CD4-positive, alpha-beta T cell treated with Interleukin-17A for 4 hours (primary cell): Measurements from ENCODE around the gene ZDHHC14.
"Not testable (repeated sequence)": the region's sequence is repeated elsewhere in the genome, so short reads cannot be mapped to it uniquely, and the experiment has no call there.

Experiments
- DNase-seq: peaks from one replicate; pipeline ENCODE4 v3.0.0-alpha.2; 2020; ENCODE audit warnings: mixed read lengths

ZDHHC14 gene

DNA sequence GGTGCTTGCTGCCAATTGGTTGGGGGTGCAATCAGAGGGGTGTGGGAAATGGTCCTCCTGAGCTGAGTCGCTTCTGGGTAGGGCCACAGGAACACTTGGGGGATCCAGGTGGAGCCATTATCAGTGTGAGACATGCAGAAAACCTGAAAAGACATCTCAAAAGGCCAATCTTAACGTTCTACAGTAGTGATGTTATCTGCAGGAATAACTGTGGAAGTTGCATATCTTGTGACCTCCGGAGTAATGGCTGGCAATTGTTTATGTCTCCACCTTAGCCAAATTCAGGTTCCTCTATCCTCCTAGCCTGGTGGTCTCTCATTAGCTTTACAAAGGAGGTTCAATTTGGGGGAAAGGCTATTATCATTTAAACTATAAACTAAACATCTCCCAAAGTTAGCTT lies 327.2 kb downstream of the ZDHHC14 start:
- no peak for DNase-seq

- no peak for DNase-seq
These were observed 327.9 kb downstream of the ZDHHC14 start for GRCh38 chr6:157708933-157709332.

DNA sequence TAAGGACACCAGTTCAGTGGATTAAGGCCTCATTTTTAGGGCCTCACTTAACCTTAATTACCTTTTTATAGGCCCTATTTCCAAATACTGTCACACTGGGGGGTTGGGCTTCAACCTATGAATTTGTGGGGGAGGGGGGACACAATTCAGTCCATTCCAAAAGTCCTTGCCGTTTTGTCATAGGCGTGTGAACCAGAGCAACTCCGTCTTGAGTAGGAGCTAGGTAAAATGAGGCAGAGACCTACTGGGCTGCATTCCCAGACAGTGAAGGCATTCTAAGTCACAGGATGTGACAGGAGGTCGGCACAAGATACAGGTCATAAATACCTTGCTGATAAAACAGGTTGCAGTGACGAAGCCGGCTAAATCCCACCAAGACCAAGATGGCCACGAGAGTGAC lies 328.6 kb downstream of the ZDHHC14 start:
- no peak for DNase-seq

DNA sequence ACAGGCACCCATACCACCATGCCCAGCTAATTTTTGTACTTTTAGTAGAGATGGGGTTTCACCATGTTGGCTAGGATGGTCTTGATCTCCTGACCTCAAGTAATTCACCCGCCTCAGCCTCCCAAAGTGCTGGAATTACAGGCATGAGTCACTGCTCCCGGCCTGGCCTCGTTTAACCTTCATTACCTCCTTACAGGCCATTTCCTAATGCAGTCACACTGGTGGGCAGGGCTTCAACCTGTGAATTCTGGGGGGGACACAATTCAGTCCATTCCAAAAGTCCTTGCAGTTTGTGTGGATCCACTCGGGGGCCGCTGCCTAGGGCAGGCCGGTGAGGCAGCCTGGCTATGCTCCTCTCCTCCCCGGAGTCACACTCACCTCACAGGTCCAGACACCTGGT lies 329.6 kb downstream of the ZDHHC14 start:
- no peak for DNase-seq

DNA sequence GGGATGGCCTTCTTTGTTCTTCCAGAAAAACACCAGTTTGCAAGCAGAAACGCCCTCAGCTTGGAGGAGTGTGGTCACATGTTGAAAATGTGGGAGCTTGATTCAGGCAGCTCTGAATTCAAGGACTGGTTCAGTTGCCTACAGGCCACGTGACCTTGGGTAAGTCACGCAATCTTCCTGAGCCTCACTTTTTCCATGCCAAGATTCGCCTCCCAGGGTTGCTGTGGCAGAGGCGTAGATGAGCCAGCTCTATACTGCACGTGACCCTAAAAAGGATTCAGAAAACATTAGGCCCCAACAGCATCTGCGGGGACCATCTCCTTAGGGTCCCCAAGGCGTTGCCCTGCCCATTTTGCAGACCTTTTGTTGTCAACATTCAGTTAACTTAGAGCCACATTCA lies 330.1 kb downstream of the ZDHHC14 start:
- DNase-seq: no peak

GRCh38 chr6:157712585-157713295 lies 331.8 kb downstream of the ZDHHC14 start:
- no peak for DNase-seq

DNA sequence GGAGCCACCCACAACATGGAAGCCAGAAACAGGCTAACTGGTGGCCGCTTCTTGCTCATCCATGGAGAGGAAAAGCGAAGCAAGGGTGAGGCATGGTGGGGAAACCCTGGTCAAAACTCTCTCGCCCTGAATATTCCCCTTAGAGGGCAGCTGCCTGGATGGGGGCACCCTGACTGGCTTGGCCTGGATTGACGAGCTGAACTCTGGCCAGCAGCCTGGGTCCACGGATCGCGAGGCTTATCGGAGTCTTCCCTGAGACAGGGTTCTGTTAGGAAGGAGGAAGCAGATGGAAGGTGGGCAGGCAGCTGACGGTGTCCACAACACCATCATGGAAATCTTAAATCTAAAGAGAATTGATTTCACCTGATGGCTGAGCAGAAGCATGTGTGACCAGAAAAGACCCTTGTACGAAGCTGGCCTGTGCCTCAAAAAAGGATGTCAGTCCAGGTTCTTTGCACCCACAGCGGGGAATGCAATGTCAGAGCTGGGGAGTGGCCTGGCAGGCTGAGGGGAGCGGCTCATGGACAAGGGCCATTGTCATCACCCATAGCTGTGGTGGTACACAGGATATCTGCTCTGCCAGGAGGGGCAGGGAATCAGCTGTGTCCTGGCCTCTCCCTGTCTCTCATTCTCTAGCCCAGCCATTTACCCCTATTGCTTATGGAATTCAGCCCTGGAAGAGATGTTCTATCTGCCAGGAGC lies 332.6 kb downstream of the ZDHHC14 start:
- no peak for DNase-seq

GRCh38 chr6:157714153-157714490 lies 333.1 kb downstream of the ZDHHC14 start:
- DNase-seq: peak; percentile 21

DNA sequence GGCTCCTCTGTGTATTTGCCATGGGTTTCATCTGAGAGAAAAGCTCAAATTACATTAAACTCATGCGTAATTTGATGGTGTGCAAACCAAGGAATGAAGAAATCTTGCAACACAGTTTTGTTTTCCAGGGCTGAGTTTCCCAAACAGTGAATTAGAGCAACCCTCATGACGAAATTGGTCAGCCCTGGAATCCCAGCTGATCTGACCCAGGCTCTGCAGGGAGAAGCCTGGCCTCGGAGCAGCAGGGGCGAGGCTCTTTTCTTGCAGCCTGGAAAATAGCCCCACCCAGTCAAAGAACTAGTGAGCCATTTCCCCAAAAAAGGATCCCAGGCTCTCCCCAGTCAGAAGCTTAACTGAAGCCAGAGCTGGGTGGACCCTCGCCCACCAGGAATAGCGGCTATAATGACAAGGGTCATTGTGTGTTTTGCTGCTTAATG lies 334.8 kb downstream of the ZDHHC14 start:
- DNase-seq: no peak

DNA sequence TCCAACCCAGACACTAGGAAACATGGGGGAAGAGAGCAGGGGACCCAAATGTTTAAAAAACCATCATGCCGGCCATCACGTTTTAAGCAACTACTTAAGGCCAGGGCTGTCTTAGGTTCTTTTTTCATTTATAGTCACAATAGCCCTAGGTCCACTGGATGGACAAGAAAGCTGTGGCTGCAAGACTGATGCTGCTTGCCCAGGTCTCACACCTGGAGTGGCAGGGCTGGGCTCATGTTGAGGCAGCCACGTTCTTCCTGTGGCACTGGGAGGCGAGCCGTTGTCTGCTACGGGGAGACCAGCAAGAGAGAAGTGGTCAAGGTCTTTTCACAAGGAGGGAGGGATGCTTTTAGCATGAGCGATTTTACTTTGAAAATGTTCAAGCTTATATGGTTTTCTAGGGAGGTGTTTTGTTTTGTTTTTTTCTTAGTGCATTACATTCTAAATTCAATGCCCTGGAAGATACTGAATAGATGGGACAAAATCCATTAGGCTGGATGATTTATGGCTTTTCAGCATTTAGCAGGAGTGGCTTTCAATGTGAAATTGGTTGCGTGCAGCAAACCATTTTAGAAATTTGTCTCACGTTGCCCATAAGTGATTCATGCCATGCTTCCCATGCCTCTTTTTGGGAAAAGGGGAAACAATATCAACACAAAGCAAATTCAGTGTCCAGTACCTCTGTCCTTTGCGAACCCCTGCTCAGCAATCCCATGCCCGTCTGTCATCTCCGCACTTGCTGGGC lies 335.4 kb downstream of the ZDHHC14 start:
- no peak for DNase-seq

GRCh38 chr6:157717340-157717748 lies 336.4 kb downstream of the ZDHHC14 start:
- no peak for DNase-seq

GRCh38 chr6:157718503-157719187 lies 337.7 kb downstream of the ZDHHC14 start:
- no peak for DNase-seq

- not testable (repeated sequence) for DNase-seq
These were observed 340.0 kb downstream of the ZDHHC14 start for GRCh38 chr6:157720964-157721363.

DNA sequence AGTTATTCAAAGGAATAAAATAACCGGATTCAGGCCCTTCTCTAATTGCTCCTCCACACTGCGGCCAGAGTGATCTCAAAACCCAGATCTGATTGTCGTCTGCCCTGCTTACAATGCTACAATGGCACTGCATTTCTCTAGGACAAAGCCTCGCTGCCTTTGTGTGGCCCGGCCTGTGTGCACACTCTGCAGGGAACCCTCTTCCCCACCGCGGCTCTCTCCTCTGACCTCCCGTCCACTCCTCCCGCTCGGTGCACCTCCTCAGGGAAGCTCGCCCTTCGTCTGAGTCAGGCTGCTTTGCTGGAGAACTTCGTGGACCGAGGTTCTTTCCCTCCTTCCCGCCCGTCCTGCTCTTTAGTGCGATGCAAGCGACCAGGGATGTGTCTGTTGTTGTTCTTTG lies 340.4 kb downstream of the ZDHHC14 start:
- no peak for DNase-seq

DNA sequence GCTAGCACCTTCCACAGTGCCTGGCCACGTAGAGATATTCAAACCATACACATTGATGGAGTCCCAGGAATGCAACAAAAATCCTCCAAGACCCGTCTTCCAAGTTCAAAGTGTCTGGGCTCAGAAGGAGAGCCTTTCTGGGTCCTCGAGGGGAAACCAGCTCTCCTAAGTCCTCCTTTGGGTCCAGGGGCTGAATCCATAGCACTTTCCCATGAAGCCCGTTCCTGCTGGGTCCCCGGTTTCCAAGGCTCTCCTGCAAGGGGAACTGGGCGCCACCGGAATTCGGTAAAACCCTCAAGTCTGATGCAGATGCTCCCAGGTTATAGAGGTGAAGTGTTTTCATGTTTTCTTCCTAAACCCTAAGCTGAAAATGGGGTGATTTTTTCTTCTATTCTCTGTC lies 340.8 kb downstream of the ZDHHC14 start:
- DNase-seq: no peak

DNA sequence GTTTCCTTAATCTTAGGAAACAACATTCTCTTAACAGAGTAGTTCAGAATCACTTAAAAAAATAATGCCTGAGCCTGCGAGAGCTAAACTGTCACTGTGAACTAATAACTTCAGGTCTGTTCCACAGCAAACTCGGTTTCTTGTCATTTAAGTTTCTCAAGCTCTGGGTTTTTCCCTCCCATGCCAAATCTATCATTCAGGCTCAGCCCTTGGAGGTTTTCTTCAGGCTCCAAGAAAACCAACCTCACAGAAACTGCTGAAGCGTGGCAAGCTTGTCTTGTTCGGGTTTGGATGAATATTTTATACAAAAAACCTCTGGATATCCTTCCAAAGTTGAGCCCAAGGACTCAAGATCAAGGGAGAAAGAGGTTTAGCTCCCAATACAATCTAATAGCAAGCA lies 342.4 kb downstream of the ZDHHC14 start:
- DNase-seq: no peak

- DNase-seq: no peak
These were observed 343.3 kb downstream of the ZDHHC14 start for GRCh38 chr6:157724138-157724820.

- no peak for DNase-seq
These were observed 344.2 kb downstream of the ZDHHC14 start for GRCh38 chr6:157724960-157725741.

- no peak for DNase-seq
These were observed 344.8 kb downstream of the ZDHHC14 start for GRCh38 chr6:157725836-157726235.

DNA sequence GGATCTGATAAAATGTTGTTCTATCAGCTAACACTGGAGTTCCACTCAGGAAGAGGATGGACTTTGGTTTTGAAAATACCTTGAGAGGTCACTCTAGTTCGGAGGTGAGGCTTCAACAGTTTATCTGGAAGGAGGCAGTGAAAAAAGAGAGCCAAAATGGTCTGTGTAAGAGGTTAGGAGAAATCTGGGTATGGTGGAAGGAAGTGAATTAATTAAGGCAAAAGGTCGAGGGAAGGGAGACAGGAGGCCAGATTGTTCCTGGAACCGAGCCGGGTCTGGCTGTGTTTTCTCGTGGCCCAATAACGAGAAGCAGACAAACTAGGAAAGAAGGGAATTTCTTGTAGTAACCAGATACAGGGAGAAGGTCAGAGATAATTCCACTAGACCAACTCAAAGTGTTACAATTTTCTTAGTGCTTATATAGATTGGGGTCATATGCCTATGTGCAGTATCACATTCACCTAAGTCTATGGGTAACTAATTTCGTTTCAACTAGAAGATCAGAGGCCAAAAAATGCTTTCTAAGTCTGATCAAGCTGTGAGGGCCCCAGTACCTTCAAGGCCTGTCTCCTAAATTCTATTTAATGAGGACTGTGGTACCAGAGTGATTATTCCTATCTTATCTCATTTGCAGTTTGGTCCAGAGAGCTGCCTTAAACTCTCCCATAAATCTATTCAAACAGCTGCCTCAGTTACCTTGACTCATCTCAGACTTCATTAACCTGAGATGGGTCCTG lies 346.1 kb downstream of the ZDHHC14 start:
- no peak for DNase-seq
